Transverse colon (tissue), 4 donors: ENCODE data around the gene PLCL1. TPM values are rescaled to one million over a fixed set of nuclear protein-coding genes. Genes with fewer than 3 reads are reported as not detected.

Source experiments
- DNase-seq: peaks from one replicate; pipeline ENCODE4 v3.0.0-alpha.2; 2019
- H3K27ac ChIP-seq, 4 donors: fragments of 200-600 bp; sonication (generic); 2 replicates each; pipeline ENCODE4 v1.5.1; 2016 to 2018; ENCODE audit warnings: inconsistent platforms in 4 of 4
- H3K27me3 ChIP-seq: fragments of 200-600 bp; sonication (generic); 2 replicates; pipeline ENCODE4 v1.5.1; 2017; ENCODE audit warnings: inconsistent platforms
- H3K36me3 ChIP-seq, 4 donors: fragments of 200-600 bp; sonication (generic); 2 replicates each; pipeline ENCODE4 v1.5.1; 2017 to 2019; ENCODE audit warnings: inconsistent platforms in 4 of 4
- H3K4me1 ChIP-seq, 4 donors: fragments of 200-600 bp; sonication (generic); 2 replicates each; pipeline ENCODE4 v1.5.1; 2017 to 2020; ENCODE audit warnings: inconsistent platforms in 4 of 4
- H3K4me3 ChIP-seq, 4 donors: fragments of 200-600 bp; sonication (generic); 1 replicate in 1 of 4; 2 replicates in 3 of 4; pipeline versions ENCODE4 v1.5.1 to v1.6.1; 2017 to 2019; ENCODE audit warnings: inconsistent platforms in 4 of 4
- H3K9me3 ChIP-seq, 2 donors: fragments of 200-600 bp; sonication (generic); 2 replicates each; pipeline ENCODE4 v1.5.1; 2017 to 2019; ENCODE audit warnings: inconsistent platforms in 2 of 2
- EP300 ChIP-seq: sonication (generic); formaldehyde crosslinking; IDR thresholded peaks from one replicate; pipeline ENCODE4 v1.6.1; 2017; ENCODE audit warnings: antibody characterized with exemption, low read depth
- POLR2A ChIP-seq: fragments of 450-650 bp; IDR thresholded peaks from one replicate; pipeline ENCODE4 v1.6.1; 2016; ENCODE audit warnings: antibody characterized with exemption, mild to moderate bottlenecking, moderate library complexity
- POLR2AphosphoS5 ChIP-seq, 3 donors: sonication (generic); formaldehyde crosslinking; IDR thresholded peaks; one replicate each; pipeline ENCODE4 v1.6.1; 2016; ENCODE audit warnings: antibody characterized with exemption in 3 of 3
- WGBS, 2 donors: methylation state at CpG; one replicate each; pipeline ENCODE4 v1.1.5; 2018; ENCODE audit warnings: low coverage in 1 of 2; 5-methylcytosine and 5-hydroxymethylcytosine counted together
- in situ Hi-C, 4 donors: fragments of 200-750 bp; cut with MboI; loops; one replicate each; pipeline versions ENCODE4 v1.15.0 to v1.15.1; 2017; ENCODE audit warnings: low sequenced_read_pairs in 3 of 4, low pct_ligation_motif_present in 1 of 4, low pct_unique_long_range_greater_than_20kb in 1 of 4
- intact Hi-C: fragments of 100-400 bp; cut with DNase I; formaldehyde crosslinking; loops from one replicate; pipeline ENCODE4 v1.15.1; 2023; ENCODE audit warnings: low total_unique reads
- total RNA-seq, 4 donors: library from RNA; depleted of rRNA; stranded (reverse); fragments of >200 nt; gene quantifications; one replicate each; pipeline ENCODE4 v1.1.0, GENCODE V29; 2016
- TF ChIP-seq, protein P1 (sequence below), 5 experiments: fragments of 200-600 bp in 3 of 5; fragments of 450-650 bp in 2 of 5; sonication (generic) in 3 of 5; IDR thresholded peaks; 1 replicate in 2 of 5; 2 replicates in 3 of 5; pipeline ENCODE4 v1.5.1; 2016 to 2017; ENCODE audit warnings: antibody characterized with exemption in 5 of 5, inconsistent platforms in 3 of 5, mild to moderate bottlenecking in 2 of 5, moderate library complexity in 1 of 5

Gene PLCL1
- total RNA-seq, 4 donors from 2014 or later, result 0.20 to 7.1 (median 5.3) TPM

DNA sequence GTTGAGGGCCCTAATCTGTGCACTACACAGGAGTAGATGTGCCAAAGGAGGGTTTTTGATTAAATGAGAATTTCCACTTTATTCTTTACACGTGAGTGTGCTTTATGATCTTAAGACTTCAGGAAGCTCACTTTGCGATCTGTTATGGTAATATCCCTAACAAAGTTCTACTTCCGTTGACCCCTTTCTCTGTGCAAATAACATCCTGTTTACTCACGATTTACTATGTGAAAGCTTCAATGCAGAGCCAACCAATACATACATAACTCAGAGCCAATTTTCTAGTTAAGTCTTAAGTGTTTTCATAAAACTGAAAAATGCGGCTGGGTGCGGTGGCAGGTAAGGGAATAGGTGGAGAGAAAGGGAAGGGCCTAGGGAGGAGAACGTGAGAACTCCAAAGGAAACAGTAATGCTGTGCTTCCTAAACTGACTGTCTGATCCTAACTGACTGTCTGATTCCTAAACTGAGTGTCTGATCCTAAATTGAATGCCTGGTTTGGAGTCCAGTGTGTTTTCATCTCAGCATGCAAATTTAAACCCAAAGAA lies 87.6 kb downstream of the PLCL1 start:
- in situ Hi-C loops, result no loop called here
- Histone ChIP-seq H3K27me3 (no peaks in the 10 kb centered on the region), H3K9me3 (no peaks in the 10 kb centered on the region), H3K27ac (no peak overlapping the region), H3K4me3 (no peak overlapping the region), H3K4me1 (peaks cover 0 to 15% (median 3%) of the 10 kb centered on the region in 4 donors), H3K36me3 (no peaks in the 10 kb centered on the region)
- TF ChIP-seq, protein P1, sequence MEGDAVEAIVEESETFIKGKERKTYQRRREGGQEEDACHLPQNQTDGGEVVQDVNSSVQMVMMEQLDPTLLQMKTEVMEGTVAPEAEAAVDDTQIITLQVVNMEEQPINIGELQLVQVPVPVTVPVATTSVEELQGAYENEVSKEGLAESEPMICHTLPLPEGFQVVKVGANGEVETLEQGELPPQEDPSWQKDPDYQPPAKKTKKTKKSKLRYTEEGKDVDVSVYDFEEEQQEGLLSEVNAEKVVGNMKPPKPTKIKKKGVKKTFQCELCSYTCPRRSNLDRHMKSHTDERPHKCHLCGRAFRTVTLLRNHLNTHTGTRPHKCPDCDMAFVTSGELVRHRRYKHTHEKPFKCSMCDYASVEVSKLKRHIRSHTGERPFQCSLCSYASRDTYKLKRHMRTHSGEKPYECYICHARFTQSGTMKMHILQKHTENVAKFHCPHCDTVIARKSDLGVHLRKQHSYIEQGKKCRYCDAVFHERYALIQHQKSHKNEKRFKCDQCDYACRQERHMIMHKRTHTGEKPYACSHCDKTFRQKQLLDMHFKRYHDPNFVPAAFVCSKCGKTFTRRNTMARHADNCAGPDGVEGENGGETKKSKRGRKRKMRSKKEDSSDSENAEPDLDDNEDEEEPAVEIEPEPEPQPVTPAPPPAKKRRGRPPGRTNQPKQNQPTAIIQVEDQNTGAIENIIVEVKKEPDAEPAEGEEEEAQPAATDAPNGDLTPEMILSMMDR (IDR thresholded peaks at IDR 0.05), result no peak
- no peak for TF ChIP-seq POLR2A
- no peak for TF ChIP-seq POLR2AphosphoS5 (IDR thresholded peaks at IDR 0.05)
- TF ChIP-seq EP300, result no peak
- WGBS, 2 donors, result 37 to 38% methylated on average over 5 to 7 of the region's 7 CpGs
- DNase-seq, result no peak
- intact Hi-C loops, result no loop called here

DNA sequence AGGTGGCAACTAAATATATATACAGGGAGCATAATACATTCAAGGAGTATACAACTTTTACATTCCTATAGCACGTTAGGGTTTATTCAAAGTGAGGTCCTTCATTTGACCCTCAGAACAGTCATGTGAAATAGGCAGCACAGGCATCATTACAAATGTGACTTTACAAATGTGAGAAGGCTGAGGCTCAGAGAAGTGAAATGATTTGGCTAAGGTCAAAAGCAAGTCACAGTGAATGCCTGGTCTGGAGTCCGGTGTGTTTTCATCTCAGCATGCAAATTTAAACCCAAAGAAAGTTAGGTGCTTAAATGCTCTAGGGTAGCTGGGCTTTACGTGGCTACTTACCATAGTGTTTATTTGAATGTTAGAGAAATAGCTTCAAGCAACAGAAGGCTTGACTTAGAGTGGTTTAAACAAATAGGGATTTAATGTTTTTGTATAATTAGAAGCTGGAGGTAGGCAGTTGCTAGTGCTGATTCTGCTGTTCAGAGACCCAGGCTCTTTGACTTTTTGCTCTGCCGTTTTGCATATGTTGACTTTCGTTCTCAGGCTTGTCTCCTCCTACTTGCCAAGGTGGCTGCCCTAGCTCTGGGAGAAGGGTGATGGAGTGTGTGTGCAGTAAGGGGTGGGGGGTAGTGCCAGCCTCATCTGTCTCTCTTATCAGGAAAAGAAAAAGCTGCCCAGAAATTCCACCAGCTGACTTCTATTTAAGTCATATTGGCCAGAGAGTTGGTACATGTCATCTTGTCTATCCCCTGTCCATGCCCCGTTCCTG lies 89.2 kb downstream of the PLCL1 start:
- Histone ChIP-seq H3K36me3 (no peaks in the 10 kb centered on the region), H3K27ac (no peak overlapping the region), H3K9me3 (no peaks in the 10 kb centered on the region), H3K27me3 (no peaks in the 10 kb centered on the region), H3K4me3 (no peak overlapping the region), H3K4me1 (peaks cover 0 to 15% (median 3%) of the 10 kb centered on the region in 4 donors)
- no peak for DNase-seq
- in situ Hi-C loops (no loop called here), intact Hi-C loops (no loop called here)
- TF ChIP-seq, protein P1 (IDR thresholded peaks at IDR 0.05), result no peak
- TF ChIP-seq EP300 (no peak), POLR2A (no peak), POLR2AphosphoS5 (IDR thresholded peaks at IDR 0.05) (no peak)
- WGBS, 2 donors, result 70 to 75% methylated on average over 4 to 6 of the region's 6 CpGs

DNA sequence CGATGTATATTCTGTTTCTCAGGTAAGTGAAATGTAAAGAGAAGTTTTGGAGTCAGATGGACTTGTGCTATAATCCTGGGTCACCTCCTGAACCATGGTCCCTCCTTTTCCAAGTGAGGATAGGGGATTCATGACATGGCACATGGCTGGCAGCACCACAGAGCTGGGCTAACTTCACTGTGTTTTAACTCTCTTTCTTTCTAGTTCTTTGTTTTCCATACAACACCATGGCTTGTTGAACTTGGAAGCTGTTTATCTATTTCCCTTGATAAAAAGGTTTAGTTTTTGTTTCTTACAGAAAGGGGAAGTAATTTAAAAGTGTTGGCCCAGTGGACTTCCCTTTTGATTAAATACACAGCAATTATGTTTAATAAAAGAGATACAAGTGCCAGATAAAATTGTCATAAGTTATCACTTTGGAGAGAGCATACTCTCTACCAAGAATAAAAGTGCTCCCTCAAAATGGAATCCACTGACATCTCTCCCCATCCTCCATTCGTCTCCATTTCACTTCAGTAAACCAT lies 90.4 kb downstream of the PLCL1 start:
- in situ Hi-C loops, result no loop called here
- no peak for DNase-seq
- intact Hi-C loops, result no loop called here
- Histone ChIP-seq H3K4me3 (no peak overlapping the region), H3K9me3 (no peaks in the 10 kb centered on the region), H3K4me1 (peaks cover 0 to 15% (median 3%) of the 10 kb centered on the region in 4 donors), H3K36me3 (no peaks in the 10 kb centered on the region), H3K27ac (no peak overlapping the region), H3K27me3 (no peaks in the 10 kb centered on the region)
- WGBS, 2 donors, result 44 to 53% methylated on average over 2 of the region's 2 CpGs
- TF ChIP-seq POLR2A (no peak), POLR2AphosphoS5 (IDR thresholded peaks at IDR 0.05) (no peak), EP300 (no peak)
- TF ChIP-seq, protein P1 (IDR thresholded peaks at IDR 0.05), result no peak

DNA sequence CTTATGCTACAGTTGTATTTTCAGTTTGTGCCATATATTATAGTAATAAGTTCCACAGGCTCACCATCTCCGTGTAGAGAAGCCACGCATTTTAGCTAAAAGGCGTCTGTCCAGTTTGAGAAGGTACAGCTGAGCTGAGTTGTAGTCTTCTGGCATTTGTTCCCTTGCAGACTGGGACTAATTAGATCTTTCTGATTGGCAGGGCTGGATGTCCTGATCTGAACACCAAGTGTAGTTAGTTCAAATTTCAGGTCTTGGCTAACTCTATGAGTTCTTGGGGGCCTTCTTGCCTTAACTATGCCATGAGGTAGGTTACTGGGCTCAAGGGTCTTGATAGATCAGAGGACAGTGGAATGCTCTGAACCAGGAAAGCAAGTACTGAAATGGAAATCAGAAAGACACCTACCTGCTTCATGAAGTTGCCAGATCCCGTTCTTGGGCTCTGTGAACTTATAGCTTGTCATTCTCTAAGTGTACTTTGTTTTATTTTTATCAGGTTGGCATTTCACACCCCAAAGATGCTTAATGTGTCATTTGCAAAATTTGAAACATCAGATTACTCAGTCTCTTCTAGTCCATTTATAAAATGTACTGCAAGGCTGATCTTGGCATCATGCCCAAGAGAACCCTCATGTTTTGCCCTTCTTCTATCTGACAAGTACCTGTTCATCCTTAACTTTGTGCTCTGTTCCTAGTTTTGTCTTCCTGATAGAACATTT lies 93.7 kb downstream of the PLCL1 start:
- Histone ChIP-seq H3K4me3 (no peak overlapping the region), H3K36me3 (no peaks in the 10 kb centered on the region), H3K27me3 (no peaks in the 10 kb centered on the region), H3K4me1 (no peaks in the 10 kb centered on the region), H3K27ac (no peak overlapping the region), H3K9me3 (no peaks in the 10 kb centered on the region)
- intact Hi-C loops, result no loop called here
- in situ Hi-C loops, result no loop called here
- WGBS, 2 donors, result 90 to 91% methylated on average over 1 to 4 of the region's 4 CpGs
- no peak for DNase-seq
- TF ChIP-seq EP300 (no peak), POLR2AphosphoS5 (IDR thresholded peaks at IDR 0.05) (no peak), POLR2A (no peak)
- TF ChIP-seq, protein P1 (IDR thresholded peaks at IDR 0.05), result no peak
